ENCODE data around the gene OR10R2. TPM values are rescaled to one million over a fixed set of nuclear protein-coding genes. Genes with fewer than 3 reads are reported as not detected.

The OR10R2 gene
- total RNA-seq, 1 donor from 2014 or later = not detected

DNA sequence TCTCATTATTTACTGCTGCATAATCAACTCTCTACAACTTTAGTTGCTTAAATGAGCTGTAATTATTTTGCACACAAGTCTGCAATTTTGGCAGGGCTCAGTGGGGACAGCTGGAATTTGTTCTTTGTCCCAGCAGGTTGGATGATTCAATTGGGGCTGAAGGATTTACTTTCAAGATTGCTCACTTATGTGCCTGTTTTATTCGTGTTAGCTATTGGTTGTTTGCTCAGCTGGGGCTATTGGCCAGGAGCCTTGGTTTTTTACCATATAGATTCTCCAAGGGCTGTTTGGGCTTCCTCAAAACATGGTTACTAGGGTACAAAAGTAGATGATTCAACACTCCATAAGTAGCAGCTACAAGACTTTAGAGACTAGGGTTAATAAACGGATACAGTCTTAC is 13.4 kb downstream of the OR10R2 start:
- Mint-ChIP-seq H3K4me3 (ENCODE audit: unreplicated experiment) (no peak overlapping the region), H3K27me3 (ENCODE audit: unreplicated experiment) (no peaks in the 10 kb centered on the region), H3K36me3 (ENCODE audit: unreplicated experiment) (no peaks in the 10 kb centered on the region), H3K4me1 (ENCODE audit: low read depth, unreplicated experiment) (no peaks in the 10 kb centered on the region), H3K27ac (ENCODE audit: unreplicated experiment) (no peak overlapping the region), H3K9me3 (ENCODE audit: unreplicated experiment) (no peaks in the 10 kb centered on the region)
- TF ChIP-seq, protein P1, sequence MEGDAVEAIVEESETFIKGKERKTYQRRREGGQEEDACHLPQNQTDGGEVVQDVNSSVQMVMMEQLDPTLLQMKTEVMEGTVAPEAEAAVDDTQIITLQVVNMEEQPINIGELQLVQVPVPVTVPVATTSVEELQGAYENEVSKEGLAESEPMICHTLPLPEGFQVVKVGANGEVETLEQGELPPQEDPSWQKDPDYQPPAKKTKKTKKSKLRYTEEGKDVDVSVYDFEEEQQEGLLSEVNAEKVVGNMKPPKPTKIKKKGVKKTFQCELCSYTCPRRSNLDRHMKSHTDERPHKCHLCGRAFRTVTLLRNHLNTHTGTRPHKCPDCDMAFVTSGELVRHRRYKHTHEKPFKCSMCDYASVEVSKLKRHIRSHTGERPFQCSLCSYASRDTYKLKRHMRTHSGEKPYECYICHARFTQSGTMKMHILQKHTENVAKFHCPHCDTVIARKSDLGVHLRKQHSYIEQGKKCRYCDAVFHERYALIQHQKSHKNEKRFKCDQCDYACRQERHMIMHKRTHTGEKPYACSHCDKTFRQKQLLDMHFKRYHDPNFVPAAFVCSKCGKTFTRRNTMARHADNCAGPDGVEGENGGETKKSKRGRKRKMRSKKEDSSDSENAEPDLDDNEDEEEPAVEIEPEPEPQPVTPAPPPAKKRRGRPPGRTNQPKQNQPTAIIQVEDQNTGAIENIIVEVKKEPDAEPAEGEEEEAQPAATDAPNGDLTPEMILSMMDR (IDR thresholded peaks at IDR 0.05; ENCODE audit: partially characterized antibody, unreplicated experiment) = no peak
- DNase-seq = no peak

DNA sequence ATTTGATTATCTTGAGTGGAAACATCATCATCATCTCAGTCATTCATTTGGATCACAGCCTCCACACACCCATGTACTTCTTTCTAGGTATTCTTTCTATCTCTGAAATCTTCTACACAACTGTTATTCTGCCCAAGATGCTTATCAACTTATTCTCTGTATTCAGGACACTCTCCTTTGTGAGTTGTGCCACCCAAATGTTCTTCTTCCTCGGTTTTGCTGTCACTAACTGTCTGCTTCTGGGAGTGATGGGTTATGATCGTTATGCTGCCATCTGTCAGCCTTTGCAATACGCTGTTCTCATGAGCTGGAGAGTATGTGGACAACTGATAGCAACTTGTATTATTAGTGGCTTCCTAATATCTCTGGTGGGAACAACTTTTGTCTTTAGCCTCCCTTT is 19.3 kb downstream of the OR10R2 start:
- H3K9me3 Mint-ChIP-seq (ENCODE audit: unreplicated experiment) = no peaks in the 10 kb centered on the region
- H3K27me3 Mint-ChIP-seq (ENCODE audit: unreplicated experiment) = no peaks in the 10 kb centered on the region
- TF ChIP-seq, protein P1 (IDR thresholded peaks at IDR 0.05; ENCODE audit: partially characterized antibody, unreplicated experiment) = no peak

GRCh38 chr1:158493054-158493453 is 21.0 kb downstream of the OR10R2 start:
- Mint-ChIP-seq H3K27me3 (ENCODE audit: unreplicated experiment) (no peaks in the 10 kb centered on the region), H3K36me3 (ENCODE audit: unreplicated experiment) (no peaks in the 10 kb centered on the region), H3K4me1 (ENCODE audit: low read depth, unreplicated experiment) (no peaks in the 10 kb centered on the region), H3K9me3 (ENCODE audit: unreplicated experiment) (no peaks in the 10 kb centered on the region), H3K27ac (ENCODE audit: unreplicated experiment) (no peak overlapping the region), H3K4me3 (ENCODE audit: unreplicated experiment) (no peak overlapping the region)
- TF ChIP-seq, protein P1 (IDR thresholded peaks at IDR 0.05; ENCODE audit: partially characterized antibody, unreplicated experiment) = no peak
- DNase-seq = no peak

More for the DNA sequence above, 19.3 kb downstream of the OR10R2 start:
- Mint-ChIP-seq H3K36me3 (ENCODE audit: unreplicated experiment) (no peaks in the 10 kb centered on the region), H3K4me1 (ENCODE audit: low read depth, unreplicated experiment) (no peaks in the 10 kb centered on the region), H3K4me3 (ENCODE audit: unreplicated experiment) (no peak overlapping the region), H3K27ac (ENCODE audit: unreplicated experiment) (no peak overlapping the region)
- no peak for DNase-seq

DNA sequence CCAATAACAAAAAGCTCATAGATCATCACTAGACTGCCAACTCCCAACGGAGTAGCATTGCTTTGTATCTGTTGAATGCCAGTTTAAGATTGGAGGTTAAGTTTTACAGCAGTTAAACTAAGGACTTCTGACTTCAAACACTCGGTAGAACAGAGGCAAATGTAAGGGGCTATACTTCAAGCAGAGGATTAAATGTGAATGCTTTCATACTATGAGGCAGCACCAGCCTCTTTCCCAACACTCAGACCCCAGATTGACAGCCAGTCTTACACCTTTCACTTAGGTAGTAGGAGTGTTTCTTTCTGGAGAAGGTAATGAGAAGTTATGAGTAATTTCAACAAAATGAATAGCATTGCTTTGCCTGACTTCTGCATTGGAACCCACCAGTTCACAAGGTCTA is 22.8 kb downstream of the OR10R2 start:
- no peaks in the 10 kb centered on the region for H3K4me1 Mint-ChIP-seq (ENCODE audit: low read depth, unreplicated experiment)
- H3K27ac Mint-ChIP-seq (ENCODE audit: unreplicated experiment) = no peak overlapping the region
- H3K36me3 Mint-ChIP-seq (ENCODE audit: unreplicated experiment) = no peaks in the 10 kb centered on the region
- TF ChIP-seq, protein P1 (IDR thresholded peaks at IDR 0.05; ENCODE audit: partially characterized antibody, unreplicated experiment) = no peak
- no peak overlapping the region for H3K4me3 Mint-ChIP-seq (ENCODE audit: unreplicated experiment)
- DNase-seq = no peak
- H3K27me3 Mint-ChIP-seq (ENCODE audit: unreplicated experiment) = no peaks in the 10 kb centered on the region
- no peaks in the 10 kb centered on the region for H3K9me3 Mint-ChIP-seq (ENCODE audit: unreplicated experiment)

GRCh38 chr1:158496374-158496773 is 24.4 kb downstream of the OR10R2 start:
- H3K27me3 Mint-ChIP-seq (ENCODE audit: unreplicated experiment) = no peaks in the 10 kb centered on the region
- H3K4me1 Mint-ChIP-seq (ENCODE audit: low read depth, unreplicated experiment) = no peaks in the 10 kb centered on the region
- TF ChIP-seq, protein P1 (IDR thresholded peaks at IDR 0.05; ENCODE audit: partially characterized antibody, unreplicated experiment) = no peak
- no peaks in the 10 kb centered on the region for H3K9me3 Mint-ChIP-seq (ENCODE audit: unreplicated experiment)
- H3K27ac Mint-ChIP-seq (ENCODE audit: unreplicated experiment) = no peak overlapping the region
- no peaks in the 10 kb centered on the region for H3K36me3 Mint-ChIP-seq (ENCODE audit: unreplicated experiment)
- DNase-seq = no peak
- H3K4me3 Mint-ChIP-seq (ENCODE audit: unreplicated experiment) = no peak overlapping the region
